ENCODE data around the gene MAFG.
"Not testable (repeated sequence)": the region's sequence is repeated elsewhere in the genome, so short reads cannot be mapped to it uniquely, and the experiment has no call there.

The MAFG gene

DNA sequence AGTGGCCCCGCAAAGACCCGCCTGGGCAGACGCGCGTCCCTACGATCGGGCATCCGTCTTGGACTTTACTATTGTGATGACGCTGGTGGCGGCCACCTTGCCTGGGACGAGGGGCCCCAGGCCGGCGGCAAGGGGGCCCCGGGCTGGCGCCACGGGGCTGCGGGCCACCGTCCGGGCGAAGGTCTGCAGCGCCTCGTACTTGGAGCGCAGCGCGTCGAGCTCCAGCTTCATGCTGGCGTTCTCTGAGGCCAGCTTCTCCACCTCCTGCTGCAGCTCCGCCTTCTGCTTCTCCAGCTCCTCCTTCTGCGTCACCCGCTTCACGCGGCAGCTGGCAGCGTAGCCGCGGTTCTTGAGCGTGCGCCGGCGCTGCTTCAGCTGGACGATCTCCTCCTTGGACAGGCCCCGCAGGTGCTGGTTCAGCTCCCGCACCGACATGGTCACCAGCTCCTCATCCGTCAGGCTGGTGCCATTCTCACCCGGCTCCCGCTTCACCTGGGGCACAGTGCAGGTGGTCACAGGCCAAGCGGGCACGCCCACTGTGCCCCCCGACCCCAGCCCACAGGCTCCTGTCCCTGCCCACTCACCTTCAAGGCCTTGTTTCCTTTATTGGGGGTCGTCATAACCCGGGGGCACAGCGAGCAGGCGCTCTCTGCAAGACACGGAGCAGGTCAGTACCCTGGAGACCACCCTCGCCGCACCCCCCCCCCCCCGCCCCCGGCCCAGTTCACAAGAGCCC is 4.8 kb downstream of the MAFG start:
- DNase-seq, result no peak

DNA sequence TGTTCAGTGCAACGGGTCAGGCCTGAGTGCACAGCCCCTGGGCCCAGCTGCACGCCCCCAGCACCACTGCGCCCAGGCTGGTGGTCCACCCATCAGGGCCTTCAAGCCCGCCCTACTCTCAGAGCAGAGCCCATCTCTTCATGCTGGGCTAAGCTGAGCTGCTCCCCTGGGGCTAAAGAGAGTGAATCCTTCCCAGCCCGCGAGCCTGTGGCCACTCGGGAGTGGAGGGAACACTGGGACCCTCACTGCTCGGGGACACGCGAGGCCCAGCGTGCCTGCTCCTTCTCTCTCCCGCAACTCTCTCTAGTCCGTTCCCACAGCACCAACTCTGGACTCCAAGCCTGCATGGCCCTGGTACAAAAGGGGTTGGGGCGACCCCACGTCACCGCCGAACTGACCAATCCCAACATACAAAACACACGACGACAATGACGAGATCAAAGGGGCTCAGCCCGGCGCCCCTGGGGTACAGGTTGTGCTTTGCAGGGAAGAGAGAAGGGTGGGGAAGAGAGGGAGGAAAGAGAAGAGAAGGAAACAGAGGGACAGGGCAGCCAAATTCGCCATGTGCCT is 5.5 kb downstream of the MAFG start:
- no peak for DNase-seq

DNA sequence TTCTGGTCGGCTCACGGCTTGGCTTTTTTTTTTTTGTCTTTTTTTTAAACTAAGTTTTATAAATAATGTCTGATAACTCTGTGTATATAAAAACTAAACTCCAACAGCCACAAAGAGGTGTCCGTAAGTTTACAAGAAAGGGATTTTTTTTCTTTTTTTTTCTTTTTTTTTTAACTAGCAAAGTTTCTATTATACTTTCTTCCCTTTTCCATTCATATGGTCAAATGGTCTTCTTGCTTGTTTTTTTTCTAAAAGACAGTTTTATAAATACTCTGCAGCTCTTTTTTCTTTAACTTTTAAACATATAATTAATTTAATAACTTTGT is 6.0 kb downstream of the MAFG start:
- no peak for DNase-seq

DNA sequence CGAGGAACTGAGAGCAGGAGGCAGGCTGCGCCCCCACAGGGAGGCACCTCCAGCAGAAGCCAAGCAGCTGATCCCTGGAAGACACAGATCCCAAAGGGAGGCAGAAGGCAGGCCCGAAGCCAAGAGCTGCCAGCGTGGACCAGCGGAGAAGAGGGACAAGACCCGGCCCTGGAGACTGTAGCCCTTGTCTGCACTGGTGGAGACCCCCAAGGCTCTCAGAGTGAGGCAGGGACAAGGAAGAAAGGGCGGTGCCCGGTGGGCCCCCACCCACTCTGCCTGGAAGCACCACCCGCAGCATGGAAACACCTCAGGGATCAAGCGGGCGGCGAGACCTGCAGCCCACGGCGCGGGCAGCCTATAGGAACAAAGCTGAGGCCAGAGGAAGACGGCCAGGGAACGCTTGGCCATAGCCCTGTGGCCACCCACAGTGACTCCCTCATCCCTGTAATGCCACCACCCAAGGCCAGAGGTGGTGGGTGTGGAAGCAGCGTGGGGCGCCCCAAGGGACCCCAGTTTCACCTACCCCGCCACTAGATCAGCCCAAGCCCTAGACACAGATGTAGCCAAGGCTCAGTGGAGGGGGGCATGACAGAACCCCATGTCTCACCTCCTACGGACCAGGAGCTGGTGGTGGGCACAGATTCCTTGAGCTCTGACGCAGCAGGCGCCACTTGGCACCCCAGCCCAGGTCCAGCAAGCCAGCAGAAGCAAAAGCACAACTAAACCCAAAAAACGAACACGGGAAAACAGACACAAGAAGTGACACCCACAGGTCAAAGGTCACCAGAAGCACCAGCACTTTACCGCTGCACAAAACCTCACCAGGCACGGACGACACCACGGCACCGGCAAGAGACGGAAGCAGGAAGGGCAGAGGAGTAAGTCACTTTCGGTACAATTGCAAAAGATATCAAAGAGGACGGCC is 6.7 kb downstream of the MAFG start:
- DNase-seq, result no peak

DNA sequence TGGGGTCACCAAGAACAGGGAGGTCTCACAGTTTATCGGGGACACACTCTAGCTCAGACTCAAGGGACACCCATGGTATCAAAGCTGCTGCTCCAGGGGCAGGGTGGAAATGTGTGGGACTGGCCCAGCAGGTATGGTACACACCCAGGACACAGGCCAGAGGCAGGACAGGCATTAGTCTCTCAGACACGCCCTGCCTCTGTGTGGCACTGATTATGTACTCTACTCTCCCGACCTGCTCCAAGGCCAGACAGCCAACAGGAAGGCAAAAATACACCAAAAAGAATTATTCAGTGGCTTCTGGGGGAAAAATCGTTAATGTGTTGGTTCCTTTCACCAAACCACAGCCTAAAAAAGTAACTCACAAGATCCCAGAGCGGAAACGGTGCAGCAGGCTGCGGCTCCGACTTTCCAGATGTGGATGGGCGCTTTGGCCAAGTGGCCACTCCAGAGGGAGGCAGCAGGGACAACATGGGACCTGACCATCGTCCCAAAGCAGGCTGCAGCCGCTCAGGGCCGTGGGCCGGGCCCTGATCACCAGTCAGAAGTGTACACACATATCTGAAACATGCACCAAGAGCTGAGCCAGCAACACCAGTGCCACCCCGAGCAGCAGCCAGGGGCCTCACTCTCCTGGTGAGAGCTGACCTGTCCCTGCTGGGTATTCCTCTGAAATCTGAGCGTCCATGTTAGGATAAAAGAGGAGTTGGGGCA is 8.5 kb downstream of the MAFG start:
- no peak for DNase-seq

DNA sequence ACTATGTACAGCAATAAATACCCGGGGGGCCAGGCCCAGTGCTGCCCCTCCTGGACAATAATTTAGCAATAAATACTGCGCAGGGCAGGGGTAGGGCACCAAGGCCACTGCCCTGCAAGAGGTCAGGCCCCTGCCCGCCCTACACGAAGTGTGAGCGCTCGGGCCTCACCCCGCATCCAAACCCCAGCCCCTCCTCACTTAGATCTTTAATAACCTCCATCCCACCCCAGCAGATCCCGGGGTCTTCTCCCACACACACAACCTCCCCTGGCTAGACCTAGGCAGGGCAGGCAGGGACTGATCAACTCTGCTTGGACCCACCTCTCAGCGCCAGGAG is 9.2 kb downstream of the MAFG start:
- not testable (repeated sequence) for DNase-seq

DNA sequence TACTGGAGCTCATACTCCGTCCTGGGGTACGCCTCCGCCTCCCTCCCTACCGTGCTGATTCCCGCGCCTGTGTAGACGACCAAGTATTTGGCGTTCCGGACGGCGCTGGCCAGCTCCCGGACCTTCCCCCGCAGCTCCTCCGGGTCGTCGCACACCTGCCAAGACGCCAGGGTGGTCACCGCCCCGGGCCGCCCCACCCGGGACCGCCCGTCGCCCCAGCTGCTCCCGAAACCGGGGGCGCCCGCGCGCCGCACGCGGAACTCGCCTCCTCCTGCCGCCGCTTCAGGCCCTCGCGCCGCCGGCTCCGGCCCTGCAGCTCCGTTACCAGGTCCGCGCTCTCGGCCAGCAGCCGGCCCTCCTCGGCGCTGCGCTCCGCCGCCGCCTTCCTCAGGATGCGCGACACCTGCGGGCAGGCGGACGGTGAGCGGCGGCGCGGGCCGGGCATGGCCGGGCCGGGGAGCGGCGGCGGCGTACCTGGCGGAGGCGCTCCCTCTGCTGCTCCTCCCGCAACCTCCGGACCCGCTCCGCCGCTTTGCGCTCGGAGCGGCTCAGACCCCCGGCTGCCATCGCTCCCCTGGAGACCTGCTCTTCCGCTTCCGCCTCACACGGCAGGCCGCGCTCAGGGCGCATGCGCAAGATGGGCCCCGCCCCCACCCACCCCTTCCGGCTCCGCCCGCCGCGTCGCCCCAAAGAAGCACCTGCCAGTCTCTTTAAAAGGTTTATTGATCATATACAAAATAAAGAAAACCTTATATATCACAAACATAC is 9.8 kb downstream of the MAFG start, which contains the start of gene SIRT7:
SIRT7 (minus strand) TSS at position 612 of the 768 bp plus-strand sequence; CDS start at position 567, 45 bp downstream.
- DNase-seq, result peak; percentile 52 to 77

DNA sequence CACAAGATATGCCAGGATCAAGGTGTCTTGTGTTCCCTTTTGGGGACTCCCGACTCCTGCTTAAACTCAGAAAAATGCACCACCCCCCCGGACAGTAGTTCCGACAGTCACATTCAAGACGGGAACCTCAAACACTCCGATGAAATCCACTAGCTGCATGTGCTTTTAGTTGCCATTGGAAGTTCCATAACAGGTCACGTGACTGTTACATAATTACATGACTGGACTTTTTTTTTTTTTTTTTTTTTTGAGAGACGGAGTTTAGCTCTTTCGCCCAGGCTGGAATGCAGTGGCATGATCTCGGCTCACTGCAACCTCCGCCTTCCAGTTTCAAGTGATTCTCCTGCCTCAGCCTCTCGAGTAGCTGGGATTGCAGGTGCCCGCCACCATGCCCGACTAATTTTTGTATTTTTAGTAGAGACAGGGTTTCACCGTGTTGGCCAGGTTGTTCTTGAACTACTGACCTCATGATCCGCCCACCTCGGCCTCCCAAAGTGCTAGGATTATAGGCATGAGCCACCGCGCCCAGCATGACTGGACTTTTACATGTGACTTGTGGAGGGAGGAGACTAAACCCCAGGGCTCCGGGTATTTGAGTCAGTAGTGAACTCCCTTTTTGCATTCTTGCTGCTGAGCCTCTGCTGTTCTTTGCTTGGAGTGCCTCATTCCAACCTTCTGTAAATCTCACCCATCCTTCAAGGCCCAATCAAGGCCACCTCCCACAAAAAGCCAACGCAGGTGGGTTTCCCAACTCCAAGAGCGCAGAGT is 11.1 kb downstream of the MAFG start:
- no peak for DNase-seq

DNA sequence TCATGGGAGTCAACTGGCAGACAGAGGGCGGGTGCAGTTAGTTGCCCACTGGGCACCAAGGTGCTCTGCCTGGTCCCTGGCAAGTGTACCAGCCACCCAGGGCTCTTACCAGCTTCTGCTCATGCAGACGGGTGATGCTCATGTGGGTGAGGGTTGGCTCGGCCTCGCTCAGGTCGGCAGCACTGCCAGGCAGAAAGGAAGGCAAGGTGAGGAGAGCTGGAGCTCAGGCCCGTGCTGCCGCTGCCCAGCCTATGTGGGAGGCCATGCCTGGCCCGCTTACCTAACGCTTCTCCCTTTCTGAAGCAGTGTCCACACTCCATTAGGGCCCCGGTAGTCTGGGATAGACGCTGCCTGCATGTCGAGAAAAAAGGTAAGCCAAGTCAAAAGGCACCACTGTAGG is 12.2 kb downstream of the MAFG start:
- no peak for DNase-seq

DNA sequence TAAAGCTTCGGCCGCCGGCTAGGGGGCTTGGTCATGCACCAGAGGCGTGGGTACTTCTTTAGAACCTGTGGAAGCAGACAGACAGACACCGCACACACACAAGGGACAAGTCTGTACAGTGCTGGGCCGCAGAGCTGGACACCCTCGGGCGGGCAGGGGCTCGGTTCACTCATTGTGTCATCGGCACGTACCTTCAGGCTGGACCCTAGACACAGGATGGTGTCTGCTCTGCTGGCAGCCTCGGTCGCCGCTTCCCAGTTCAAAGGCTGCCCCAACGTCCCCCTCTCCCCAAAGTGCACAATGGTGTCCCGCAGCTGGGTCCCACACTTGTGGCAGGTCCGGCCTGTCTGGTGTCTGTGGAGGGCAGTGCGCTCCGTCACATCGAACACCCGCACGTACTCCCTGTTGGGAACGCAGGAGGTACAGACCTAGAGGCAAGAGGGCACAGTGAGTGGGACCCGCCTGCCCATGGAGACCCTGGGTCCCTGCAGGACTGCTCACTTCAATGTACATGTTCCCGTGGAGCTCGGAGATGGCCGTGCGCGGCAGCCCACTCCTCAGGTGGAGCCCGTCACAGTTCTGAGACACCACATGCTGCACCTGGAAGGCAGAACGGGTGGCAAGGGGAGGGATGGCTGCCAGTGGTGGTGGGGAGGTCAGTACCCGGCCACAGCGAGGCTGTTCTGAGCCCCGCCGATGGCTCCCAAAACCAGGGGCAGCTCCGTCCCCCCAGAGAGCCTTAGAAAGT is 13.3 kb downstream of the MAFG start:
- DNase-seq, result no peak

DNA sequence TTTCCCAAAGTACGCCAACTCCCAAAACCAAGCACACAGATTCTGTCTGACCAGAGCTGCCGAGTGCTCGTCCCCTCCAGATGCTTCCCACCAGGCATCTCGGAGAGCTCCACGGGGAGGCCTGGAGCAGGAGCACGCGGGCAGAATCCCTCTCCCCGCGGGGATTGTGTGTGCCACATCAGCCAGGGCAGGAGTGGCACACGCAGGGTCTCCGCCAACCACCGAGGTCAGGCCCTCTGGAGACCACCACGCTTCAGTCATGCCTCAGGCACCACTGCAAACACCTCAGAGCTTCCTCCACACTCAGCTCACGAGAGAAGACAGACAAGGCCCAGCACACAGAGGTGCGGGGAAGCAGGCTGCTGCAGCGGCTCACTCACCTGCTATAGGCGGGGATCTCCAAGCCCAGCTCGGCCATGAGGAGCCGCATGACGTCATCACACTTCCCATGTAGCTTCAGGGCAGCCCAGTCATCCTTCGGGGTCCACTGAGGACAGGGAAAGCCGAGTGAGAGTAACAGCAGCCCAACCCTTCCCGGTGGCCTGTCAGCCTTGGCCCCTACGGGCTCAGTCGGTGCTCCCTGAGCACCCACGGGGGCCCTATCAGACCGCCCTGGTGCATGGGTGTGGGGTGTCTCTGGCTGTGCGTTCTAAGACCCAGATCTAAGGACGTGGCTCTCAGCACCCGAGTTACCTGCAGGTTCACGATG is 14.0 kb downstream of the MAFG start:
- DNase-seq, result no peak

DNA sequence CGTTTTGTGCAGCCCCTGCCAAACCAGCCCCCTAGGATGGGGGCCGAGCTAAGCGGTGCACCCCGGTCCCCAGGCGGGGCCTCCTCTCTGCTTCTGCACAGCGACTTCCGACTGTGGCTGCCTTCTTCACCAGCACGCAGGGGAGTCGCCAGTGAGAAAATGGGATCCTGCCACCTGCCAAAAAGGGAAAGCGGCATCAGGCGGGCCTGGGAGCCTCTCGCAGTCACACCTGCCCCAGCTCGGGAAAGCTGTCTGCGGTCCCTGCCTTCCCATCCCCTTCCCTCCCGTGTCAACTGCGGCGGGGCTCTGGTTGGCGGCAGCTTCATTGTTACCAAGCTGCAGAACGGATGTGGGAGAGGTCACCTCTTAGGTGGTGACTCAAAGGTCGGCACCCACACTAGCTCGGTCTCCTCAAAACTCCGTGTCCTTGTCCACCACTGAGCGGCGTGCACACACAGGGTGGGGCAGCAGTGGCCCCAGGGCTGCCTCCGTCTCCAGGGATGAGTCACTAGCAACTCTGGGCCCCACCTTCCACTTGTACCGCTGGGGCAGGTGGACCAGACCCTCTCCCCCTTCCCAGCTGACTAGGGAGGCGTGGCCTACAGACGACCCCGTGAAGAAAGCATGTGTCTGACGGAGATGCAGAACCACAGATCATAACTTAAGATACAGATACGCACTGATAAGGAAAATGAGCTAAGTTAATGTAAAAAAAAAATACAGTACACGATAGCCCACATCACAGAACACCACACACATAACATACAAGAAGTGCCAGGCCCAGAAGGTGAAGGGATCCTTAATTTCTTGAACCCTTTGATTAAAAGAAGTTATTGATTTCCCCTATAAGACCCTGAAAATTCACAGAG is 14.9 kb downstream of the MAFG start:
- no peak for DNase-seq

DNA sequence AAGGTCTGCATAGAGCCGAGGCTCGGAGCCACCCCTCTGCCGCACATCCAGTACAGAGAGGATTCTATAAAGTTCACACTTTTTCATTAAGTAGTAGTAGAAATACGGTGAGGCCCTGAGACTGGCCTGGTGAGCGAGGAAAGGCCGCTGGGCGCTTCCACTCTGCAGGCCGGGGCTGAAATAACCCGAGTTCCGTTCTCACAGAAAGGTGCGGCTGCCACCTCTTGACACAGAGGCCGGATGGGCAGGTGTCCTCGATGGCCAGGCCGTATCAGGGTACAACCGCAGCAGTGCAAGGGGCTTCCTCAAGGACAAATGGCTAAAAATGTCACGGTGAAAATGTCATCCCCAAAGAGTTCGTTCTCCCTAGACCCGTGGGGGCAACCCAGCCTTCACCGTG is 15.6 kb downstream of the MAFG start:
- no peak for DNase-seq

DNA sequence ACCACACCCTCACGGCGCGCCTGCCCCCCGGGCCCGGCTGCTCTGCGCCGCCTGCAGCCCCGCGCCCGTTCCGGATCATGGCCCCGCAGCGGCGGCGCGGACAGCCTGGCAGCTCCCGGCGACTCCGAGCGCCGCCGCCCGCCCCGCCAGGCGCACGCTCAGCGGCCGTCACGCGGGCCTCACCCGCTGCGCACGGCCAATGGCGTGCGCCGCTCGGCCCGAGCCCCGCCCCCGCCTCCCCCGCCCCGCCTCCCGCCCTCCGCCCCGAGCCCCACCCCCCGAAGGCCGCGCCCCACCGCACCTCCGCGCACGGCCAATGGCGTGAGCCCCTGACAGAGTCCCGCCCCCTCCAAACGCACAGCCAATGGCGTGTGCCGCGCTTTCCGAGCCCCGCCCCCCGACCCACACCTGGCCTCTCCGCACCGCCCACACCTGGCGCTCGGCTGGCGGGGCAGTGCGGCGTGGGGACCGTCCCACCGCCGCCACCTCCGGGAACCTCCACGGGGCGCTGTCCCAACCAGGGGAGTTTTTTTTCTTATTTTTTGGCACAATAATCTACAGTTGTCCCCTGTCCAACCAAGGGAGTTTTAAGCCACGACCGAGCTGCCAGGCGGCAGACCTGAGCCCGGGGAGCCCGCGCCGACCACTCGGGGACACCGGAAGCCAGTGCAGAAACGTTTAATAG is 16.1 kb downstream of the MAFG start, which contains the start of gene PCYT2:
PCYT2 (minus strand) TSS at position 123 of the 685 bp plus-strand sequence; CDS start at position 79, 44 bp downstream.
- DNase-seq, result peak; percentile 42 to 93

DNA sequence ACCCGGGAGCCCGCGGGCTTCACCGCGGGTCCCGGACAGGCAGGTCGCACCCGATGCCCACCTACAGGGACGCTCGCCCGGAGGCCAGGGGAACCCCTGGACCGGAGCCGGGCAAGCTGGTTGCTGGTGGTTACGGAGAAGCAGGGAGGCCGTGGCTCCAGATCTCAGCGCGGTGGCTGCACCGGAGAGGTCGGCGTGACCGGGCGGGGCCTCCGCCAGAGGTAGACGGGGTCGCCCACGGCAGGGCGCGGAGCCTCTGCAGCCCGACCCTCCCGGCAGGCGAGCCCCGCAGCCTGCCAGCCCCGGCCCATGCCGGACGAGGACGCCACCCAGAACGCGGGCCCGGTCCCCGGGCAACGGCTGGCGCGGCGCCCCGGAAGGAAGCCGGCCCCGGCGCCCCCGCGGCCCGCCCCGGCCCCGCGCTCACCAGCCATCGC is 16.7 kb downstream of the MAFG start:
- DNase-seq, result no peak

DNA sequence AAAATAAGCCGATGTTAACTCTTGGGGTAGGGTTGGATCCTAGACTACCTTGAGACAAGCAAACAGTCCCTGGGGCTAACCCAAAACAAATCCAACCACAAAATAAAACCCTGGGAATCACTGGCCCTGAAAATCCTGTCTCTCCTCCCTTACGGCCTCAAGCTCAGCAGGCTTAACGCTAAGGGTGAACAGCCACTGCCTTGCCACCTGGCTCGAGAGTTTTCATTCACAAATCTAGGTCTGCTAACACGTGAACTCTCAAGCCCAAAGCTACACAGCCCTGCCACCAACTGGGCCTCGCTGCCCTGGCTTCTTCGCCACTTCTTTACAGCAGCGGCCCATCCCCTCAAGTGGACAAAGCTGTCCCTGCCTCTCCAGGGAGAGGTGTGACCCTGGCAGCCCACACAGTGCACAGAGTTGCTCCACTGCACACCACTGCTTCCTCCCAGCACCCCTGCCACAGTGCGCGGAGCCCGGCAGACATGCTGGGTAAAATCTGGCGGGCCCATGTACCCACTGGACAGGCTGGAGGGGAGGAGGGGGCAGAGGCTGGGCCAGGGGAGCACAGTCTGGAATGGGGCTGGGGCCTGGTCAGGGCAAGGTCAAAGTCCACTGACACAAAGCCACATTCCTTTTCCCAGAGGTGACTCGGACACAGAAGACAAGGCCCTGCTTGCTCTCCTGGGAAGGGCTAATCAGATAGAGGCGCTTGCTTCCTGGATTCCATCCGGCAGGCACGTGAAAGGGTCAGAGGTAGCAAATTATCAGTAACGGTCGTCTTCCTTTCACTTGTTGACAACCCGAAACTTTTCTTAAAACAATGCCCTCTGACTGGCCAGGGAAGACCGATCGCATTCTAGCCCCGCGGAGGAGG is 17.3 kb downstream of the MAFG start:
- no peak for DNase-seq

DNA sequence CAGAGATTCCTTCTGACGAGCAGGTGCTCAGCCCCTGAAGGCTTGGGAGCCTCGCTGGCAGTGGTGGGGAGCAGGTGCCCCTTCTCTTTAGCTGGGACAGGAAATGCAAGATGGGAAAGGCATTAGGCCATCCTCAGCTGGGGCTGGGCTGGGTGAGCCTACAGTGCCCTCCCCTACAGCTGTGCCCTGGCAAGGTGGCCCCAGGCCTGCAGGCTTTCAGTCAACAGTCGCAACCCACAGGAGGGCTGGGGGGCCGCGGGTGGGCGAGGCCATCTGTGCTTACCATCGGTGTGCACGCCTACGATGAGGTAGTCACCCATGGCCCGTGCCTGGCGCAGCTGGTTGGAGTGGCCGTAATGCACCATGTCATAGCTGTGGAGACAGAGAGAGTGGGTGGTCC is 18.3 kb downstream of the MAFG start:
- no peak for DNase-seq

Measured in NCI-H187 (cell line).